ENCODE data around the gene PRRG4. TPM values are rescaled to one million over a fixed set of nuclear protein-coding genes. Genes with fewer than 3 reads are reported as not detected.

Gene PRRG4
- total RNA-seq, 4 donors from 2014 or later, result 0.75 to 2.2 (median 1.2) TPM

DNA sequence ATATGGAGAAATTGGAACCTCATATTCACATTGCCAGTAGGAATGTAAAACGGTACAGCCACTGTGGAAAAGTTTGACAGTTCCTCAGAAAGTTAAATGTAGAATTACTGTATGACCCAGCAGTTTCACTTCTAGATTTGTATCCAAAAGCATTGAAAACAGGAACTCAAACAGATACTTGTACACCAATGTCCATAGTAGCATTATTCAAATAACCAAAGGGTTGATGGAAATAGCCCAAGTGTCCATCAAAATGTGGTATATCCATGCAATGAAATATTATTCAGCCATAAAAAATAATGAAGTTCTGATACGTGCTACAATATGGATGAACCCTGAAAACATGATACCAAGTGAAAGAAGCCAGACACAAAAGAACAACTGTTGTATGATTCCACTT lies 17.8 kb downstream of the PRRG4 start:
- TF ChIP-seq, protein P1, sequence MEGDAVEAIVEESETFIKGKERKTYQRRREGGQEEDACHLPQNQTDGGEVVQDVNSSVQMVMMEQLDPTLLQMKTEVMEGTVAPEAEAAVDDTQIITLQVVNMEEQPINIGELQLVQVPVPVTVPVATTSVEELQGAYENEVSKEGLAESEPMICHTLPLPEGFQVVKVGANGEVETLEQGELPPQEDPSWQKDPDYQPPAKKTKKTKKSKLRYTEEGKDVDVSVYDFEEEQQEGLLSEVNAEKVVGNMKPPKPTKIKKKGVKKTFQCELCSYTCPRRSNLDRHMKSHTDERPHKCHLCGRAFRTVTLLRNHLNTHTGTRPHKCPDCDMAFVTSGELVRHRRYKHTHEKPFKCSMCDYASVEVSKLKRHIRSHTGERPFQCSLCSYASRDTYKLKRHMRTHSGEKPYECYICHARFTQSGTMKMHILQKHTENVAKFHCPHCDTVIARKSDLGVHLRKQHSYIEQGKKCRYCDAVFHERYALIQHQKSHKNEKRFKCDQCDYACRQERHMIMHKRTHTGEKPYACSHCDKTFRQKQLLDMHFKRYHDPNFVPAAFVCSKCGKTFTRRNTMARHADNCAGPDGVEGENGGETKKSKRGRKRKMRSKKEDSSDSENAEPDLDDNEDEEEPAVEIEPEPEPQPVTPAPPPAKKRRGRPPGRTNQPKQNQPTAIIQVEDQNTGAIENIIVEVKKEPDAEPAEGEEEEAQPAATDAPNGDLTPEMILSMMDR (IDR thresholded peaks at IDR 0.05; ENCODE audit: low read depth), result no peak

DNA sequence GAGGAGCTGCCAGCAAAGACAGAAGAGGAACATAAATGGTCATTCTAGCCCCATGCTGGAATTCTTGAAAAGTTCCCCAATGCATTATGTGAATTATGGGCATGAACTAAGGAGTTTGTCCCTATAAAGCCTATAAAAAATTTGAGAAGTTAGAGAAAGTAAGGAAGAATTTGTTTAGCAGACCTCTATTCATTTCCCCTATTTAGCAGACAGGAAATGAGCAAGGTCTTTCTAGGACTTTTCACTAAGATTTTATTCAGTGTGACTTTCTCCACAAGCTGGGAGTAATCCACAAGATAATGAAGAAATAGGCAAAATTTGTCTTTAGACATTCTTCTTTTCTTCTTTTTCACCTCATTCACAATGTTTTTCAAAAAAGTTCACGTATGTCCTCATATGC lies 20.0 kb downstream of the PRRG4 start:
- TF ChIP-seq, protein P1 (IDR thresholded peaks at IDR 0.05; ENCODE audit: low read depth), result no peak

DNA sequence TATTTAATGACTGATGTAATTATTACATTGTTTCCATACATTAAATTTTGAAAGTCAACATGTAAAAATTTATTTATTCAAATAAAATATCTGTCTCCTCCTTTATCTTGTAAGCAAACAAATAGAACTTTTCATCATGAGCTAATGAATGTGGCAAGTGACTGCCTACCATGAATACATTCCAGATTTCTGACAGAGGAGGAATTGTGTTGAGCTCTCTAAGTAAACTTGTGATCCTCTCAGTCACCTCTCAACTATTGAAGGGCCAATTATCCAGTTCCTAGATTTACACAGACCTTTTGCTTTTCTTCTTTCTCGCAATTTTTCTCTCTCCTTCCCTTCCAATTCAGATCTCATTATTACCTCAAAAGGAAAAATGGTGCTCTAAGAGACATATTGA lies 21.5 kb downstream of the PRRG4 start:
- TF ChIP-seq, protein P1 (IDR thresholded peaks at IDR 0.05; ENCODE audit: low read depth), result no peak

DNA sequence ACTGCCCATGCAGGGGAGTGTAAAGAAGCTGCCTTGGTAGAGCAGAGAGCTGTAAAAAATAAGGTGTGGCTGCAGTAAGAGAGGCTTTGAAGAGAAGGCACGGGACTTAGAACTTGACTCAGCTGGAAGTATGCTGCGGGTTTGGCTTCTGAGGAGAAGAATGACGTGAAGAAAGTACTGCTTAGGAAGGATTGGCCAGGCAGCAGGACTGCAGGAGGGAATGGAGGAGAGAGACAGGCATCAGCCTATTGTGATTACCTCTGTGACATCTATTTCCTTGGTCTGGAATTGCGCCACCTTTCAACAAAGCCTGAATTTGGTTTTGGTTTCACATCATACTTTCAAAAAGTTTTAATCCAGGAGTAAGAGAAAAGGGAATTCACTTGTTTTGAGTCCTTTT lies 22.5 kb downstream of the PRRG4 start:
- TF ChIP-seq, protein P1 (IDR thresholded peaks at IDR 0.05; ENCODE audit: low read depth), result no peak

DNA sequence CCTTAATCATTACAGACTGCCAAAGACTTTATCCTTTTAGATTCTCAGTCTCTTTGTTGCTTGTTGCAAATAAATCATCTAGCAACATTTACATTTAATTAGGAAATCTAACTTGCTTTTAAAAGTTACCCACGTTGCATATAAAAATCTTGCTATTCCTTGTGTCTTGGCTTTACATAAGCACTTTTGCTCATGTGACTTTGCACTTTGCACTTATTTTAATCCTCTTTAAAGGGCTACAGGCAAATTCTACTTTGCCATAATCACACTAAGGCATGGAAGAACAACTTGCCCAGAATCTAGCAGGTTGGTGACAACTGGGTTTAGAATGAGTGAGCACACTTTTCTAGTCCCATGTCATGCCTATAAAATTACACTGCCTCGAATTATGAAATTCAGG lies 25.9 kb downstream of the PRRG4 start:
- TF ChIP-seq, protein P1 (IDR thresholded peaks at IDR 0.05; ENCODE audit: low read depth), result no peak

DNA sequence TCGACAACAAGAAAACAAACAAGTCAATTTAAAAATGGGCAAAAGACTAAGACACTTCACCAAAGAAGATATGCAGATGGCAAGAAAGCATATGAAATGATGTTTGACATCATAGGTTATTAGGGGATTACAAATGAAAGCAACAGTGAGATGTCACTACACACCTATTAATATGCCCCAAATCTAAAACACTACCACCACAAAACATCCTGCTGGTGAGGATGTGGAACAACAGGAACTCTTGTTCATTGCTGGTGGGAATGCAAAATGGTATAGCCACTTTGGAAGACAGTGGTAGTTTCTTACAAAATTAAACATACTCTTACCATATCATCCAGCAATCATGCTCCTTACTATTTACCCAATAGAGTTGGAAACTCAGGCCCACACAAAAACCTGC lies 29.0 kb downstream of the PRRG4 start:
- TF ChIP-seq, protein P1 (IDR thresholded peaks at IDR 0.05; ENCODE audit: low read depth), result no peak

DNA sequence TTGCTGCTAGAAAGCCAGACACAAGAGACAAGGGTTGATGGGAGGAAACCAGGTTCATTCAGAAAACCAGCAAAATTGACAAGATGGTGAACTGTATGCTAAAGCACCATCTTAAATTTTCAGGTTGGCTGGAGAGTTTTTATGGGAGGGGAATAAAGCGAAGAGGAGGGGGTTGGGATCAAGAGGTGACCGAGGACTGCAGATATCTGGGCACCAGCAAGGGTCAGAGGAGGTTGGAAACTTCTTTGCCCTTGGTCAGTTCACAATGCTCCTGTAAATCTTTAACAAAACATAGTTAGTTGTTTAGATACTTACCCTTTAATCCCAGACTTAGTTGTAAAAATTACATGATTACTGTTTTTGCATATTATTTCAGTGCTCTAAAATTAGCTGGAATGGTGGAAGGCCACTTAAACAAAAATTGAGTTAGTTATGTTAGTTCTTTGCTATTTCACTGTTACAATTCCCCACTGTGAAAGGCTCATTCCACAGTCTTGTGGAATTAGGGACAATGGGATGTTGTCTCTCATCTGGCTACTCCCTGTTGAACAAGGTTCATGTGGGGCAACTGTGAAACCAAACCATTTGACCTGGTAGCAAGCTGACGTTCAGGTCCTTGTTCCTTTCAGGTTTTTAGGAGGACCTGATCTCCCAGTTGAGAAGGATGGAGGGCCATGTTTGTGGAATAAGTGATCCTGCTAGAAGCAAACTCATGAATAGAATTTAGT lies 32.3 kb downstream of the PRRG4 start:
- TF ChIP-seq, protein P1 (IDR thresholded peaks at IDR 0.05; ENCODE audit: low read depth), result no peak
